Natural killer cell (primary cell): Measurements from ENCODE around the gene SRPRA. TPM values are rescaled to one million over a fixed set of nuclear protein-coding genes. Genes with fewer than 3 reads are reported as not detected.

Experiments
- ATAC-seq, 3 donors: fragments of 150-1000 bp in 2 of 3; fragments of 200-7000 bp in 1 of 3; cut with Tn5 transposase; 1 replicate in 1 of 3; 2 replicates in 2 of 3; pipeline ENCODE4 v1.10.0; 2021; ENCODE audit warnings: mild to moderate bottlenecking in 2 of 3, moderate library complexity in 2 of 3
- DNase-seq, 2 donors: peaks; one replicate each; pipeline versions ENCODE4 v3.0.0 to v3.0.0-alpha.2; 2013 to 2021; ENCODE audit warnings: mixed read lengths in 1 of 2
- H3K27ac ChIP-seq: one replicate; pipeline ENCODE4 v1.5.1; 2013; ENCODE audit warnings: mild to moderate bottlenecking, low read length
- H3K27me3 ChIP-seq: one replicate; pipeline ENCODE4 v1.6.1; 2013; ENCODE audit warnings: low read length; ENCODE audit not compliant: control insufficient read depth, insufficient read depth
- H3K36me3 ChIP-seq: one replicate; pipeline ENCODE4 v1.6.1; 2013; ENCODE audit warnings: low read length; ENCODE audit not compliant: control insufficient read depth, insufficient read depth
- H3K4me1 ChIP-seq: one replicate; pipeline ENCODE4 v1.6.1; 2013; ENCODE audit warnings: low read length; ENCODE audit not compliant: control insufficient read depth, insufficient read depth
- H3K4me3 ChIP-seq: one replicate; pipeline ENCODE4 v1.5.1; 2013; ENCODE audit warnings: low read length
- H3K9me3 ChIP-seq: one replicate; pipeline ENCODE4 v1.6.1; 2013; ENCODE audit warnings: low read length; ENCODE audit not compliant: control insufficient read depth, insufficient read depth
- H3K27ac Mint-ChIP-seq, 2 donors: one replicate each; pipeline ENCODE4 v1.8.0; 2022; ENCODE audit warnings: mild to moderate bottlenecking in 2 of 2, mixed read lengths in 2 of 2, moderate library complexity in 1 of 2
- H3K27me3 Mint-ChIP-seq, 2 donors: one replicate each; pipeline ENCODE4 v1.8.0; 2022; ENCODE audit warnings: low read depth in 2 of 2, mixed read lengths in 2 of 2
- H3K36me3 Mint-ChIP-seq: one replicate; pipeline ENCODE4 v1.8.0; 2022; ENCODE audit warnings: mixed read lengths
- H3K4me1 Mint-ChIP-seq, 2 donors: one replicate each; pipeline ENCODE4 v1.8.0; 2022; ENCODE audit warnings: mixed read lengths in 2 of 2
- H3K4me3 Mint-ChIP-seq: one replicate; pipeline ENCODE4 v1.8.0; 2022; ENCODE audit warnings: mild to moderate bottlenecking, moderate library complexity, mixed read lengths
- H3K9me3 Mint-ChIP-seq, 2 donors: one replicate each; pipeline ENCODE4 v1.8.0; 2022; ENCODE audit warnings: mixed read lengths in 2 of 2
- CTCF ChIP-seq: fragments of 200-600 bp; IDR thresholded peaks from one replicate; pipeline ENCODE4 v1.8.0; 2022; ENCODE audit warnings: antibody characterized with exemption
- WGBS: methylation state at CpG from one replicate; pipeline ENCODE4 v1.1.7; 2013; ENCODE audit warnings: missing lambda C conversion rate; ENCODE audit not compliant: insufficient coverage; 5-methylcytosine and 5-hydroxymethylcytosine counted together
- intact Hi-C: fragments of 100-400 bp; cut with micrococcal nuclease; formaldehyde crosslinking; loops from one replicate; pipeline ENCODE4 v1.14.2; 2022
- total RNA-seq, 4 donors: library from RNA; stranded (reverse); fragments of 120-200 nt in 1 of 4; gene quantifications; one replicate each; pipeline versions ENCODE4 v1.2.3 to v1.2.4, GENCODE V29; 2013 to 2022

SRPRA gene
- total RNA-seq, 3 donors from 2014 or later (not counting 1 experiment from before 2014, with no cell fraction given) = 188 to 225 (median 195) TPM

GRCh38 chr11:126263489-126263888 lies 5.2 kb downstream of the SRPRA start:
- Mint-ChIP-seq H3K36me3 (peaks cover 26% of the 10 kb centered on the region), H3K4me1 (peaks cover 24 to 34% of the 10 kb centered on the region in 2 donors), H3K4me3 (no peak overlapping the region), H3K27me3 (no peaks in the 10 kb centered on the region), H3K9me3 (no peaks in the 10 kb centered on the region), H3K27ac (peak overlapping the region in 1 of 2 donors; percentile 48)
- peaks cover 55% of the 10 kb centered on the region for H3K36me3 ChIP-seq
- H3K27ac ChIP-seq = no peak overlapping the region
- H3K27me3 ChIP-seq = no peaks in the 10 kb centered on the region
- 92% methylated on average over 4 of the region's 6 CpGs for WGBS
- ATAC-seq (no peak), DNase-seq (no peak)
- H3K4me3 ChIP-seq = no peak overlapping the region
- intact Hi-C loops = no loop called here
- peaks cover 9% of the 10 kb centered on the region for H3K4me1 ChIP-seq
- no peak for TF ChIP-seq CTCF
- H3K9me3 ChIP-seq = no peaks in the 10 kb centered on the region

- no peak for DNase-seq
- H3K4me3 Mint-ChIP-seq = no peak overlapping the region
- no peaks in the 10 kb centered on the region for H3K27me3 Mint-ChIP-seq
- peaks cover 61% of the 10 kb centered on the region for H3K36me3 ChIP-seq
- H3K9me3 Mint-ChIP-seq = no peaks in the 10 kb centered on the region
- no peak overlapping the region for H3K4me3 ChIP-seq
- H3K27ac ChIP-seq = no peak overlapping the region
- no peaks in the 10 kb centered on the region for H3K27me3 ChIP-seq
- 100% methylated on average over 6 of the region's 6 CpGs for WGBS
- no peak for TF ChIP-seq CTCF
- intact Hi-C loops = no loop called here
- ATAC-seq = no peak
- peaks cover 13 to 22% of the 10 kb centered on the region in 2 donors for H3K4me1 Mint-ChIP-seq
- H3K4me1 ChIP-seq = no peaks in the 10 kb centered on the region
- H3K27ac Mint-ChIP-seq = no peak overlapping the region
- peaks cover 26% of the 10 kb centered on the region for H3K36me3 Mint-ChIP-seq
- no peaks in the 10 kb centered on the region for H3K9me3 ChIP-seq
Observed at GRCh38 chr11:126262216-126262615, 6.5 kb downstream of the SRPRA start.

GRCh38 chr11:126257764-126258163 lies 10.9 kb downstream of the SRPRA start:
- Histone ChIP-seq H3K4me1 (no peaks in the 10 kb centered on the region), H3K27ac (no peak overlapping the region), H3K27me3 (no peaks in the 10 kb centered on the region), H3K4me3 (no peak overlapping the region), H3K36me3 (peaks cover 16% of the 10 kb centered on the region), H3K9me3 (no peaks in the 10 kb centered on the region)
- Mint-ChIP-seq H3K9me3 (no peaks in the 10 kb centered on the region), H3K27ac (peak overlapping the region in 1 of 2 donors; percentile 14), H3K4me1 (peaks cover 0 to 2% of the 10 kb centered on the region in 2 donors), H3K4me3 (no peak overlapping the region), H3K27me3 (no peaks in the 10 kb centered on the region), H3K36me3 (no peaks in the 10 kb centered on the region)
- DNase-seq = no peak
- no peak for TF ChIP-seq CTCF
- intact Hi-C loops = no loop called here
- 100% methylated on average over 1 of the region's 2 CpGs for WGBS
- no peak for ATAC-seq

- no peak overlapping the region for H3K4me3 ChIP-seq
- Mint-ChIP-seq H3K36me3 (no peaks in the 10 kb centered on the region), H3K4me1 (no peaks in the 10 kb centered on the region), H3K27ac (peak overlapping the region; percentile 14 to 42), H3K4me3 (no peak overlapping the region), H3K27me3 (no peaks in the 10 kb centered on the region), H3K9me3 (no peaks in the 10 kb centered on the region)
- WGBS = no CpG with 5 or more reads among the region's 2 CpGs
- peaks cover 12% of the 10 kb centered on the region for H3K36me3 ChIP-seq
- DNase-seq = no peak
- intact Hi-C loops = no loop called here
- no peak overlapping the region for H3K27ac ChIP-seq
- no peak for ATAC-seq
- no peaks in the 10 kb centered on the region for H3K9me3 ChIP-seq
- TF ChIP-seq CTCF = no peak
- no peaks in the 10 kb centered on the region for H3K4me1 ChIP-seq
- H3K27me3 ChIP-seq = no peaks in the 10 kb centered on the region
Observed at GRCh38 chr11:126257144-126257543, 11.6 kb downstream of the SRPRA start.
